Mammary epithelial cell (primary cell): ENCODE results near the gene NFASC.

Experiments used
- CTCF ChIP-seq, 2 donors: IDR thresholded peaks in 1 of 2; conservative IDR thresholded peaks in 1 of 2; 2 replicates each; pipeline ENCODE4 v1.5.1; 2011 to 2012; ENCODE audit warnings: inconsistent platforms in 2 of 2, low read length in 2 of 2, mild to moderate bottlenecking in 2 of 2, control low read depth in 1 of 2, low read depth in 1 of 2; ENCODE audit not compliant: insufficient read depth in 1 of 2; ENCODE audit errors: extremely low read depth in 1 of 2
- EZH2 ChIP-seq: IDR thresholded peaks from 2 replicates; pipeline ENCODE4 v1.6.1; 2012; ENCODE audit warnings: low read length, inconsistent platforms, borderline replicate concordance

- TF ChIP-seq CTCF (conservative IDR thresholded peaks at IDR 0.05 in 1 of 2, IDR thresholded peaks at IDR 0.05 in 1 of 2; ENCODE audit: extremely low read depth in 1 of 2, insufficient read depth in 1 of 2, low read depth in 1 of 2, low read length in 2 of 2) (no peak), EZH2 (no peak)
These were observed 17.2 kb upstream of the NFASC start for GRCh38 chr1:204853436-204853835.
